BLaER1 (cell line): ENCODE measurements around the gene CRYBA1.

Experiments
- H3K27ac ChIP-seq: shearing (Covaris generic); formaldehyde crosslinking; 2 replicates; pipeline ENCODE4 v1.8.1; 2022
- H3K27me3 ChIP-seq: shearing (Covaris generic); formaldehyde crosslinking; 2 replicates; pipeline ENCODE4 v1.8.1; 2022
- H3K36me3 ChIP-seq: shearing (Covaris generic); formaldehyde crosslinking; 2 replicates; pipeline ENCODE4 v1.8.1; 2022
- H3K4me1 ChIP-seq: shearing (Covaris generic); formaldehyde crosslinking; 2 replicates; pipeline ENCODE4 v1.8.1; 2022
- H3K4me2 ChIP-seq: shearing (Covaris generic); formaldehyde crosslinking; 2 replicates; pipeline ENCODE4 v1.8.1; 2022
- H3K4me3 ChIP-seq: shearing (Covaris generic); formaldehyde crosslinking; 2 replicates; pipeline ENCODE4 v1.8.1; 2022
- H3K9ac ChIP-seq: shearing (Covaris generic); formaldehyde crosslinking; 2 replicates; pipeline ENCODE4 v1.8.1; 2022
- H3K9me3 ChIP-seq: shearing (Covaris generic); formaldehyde crosslinking; 2 replicates; pipeline ENCODE4 v1.8.1; 2022
- H4K20me1 ChIP-seq: shearing (Covaris generic); formaldehyde crosslinking; 2 replicates; pipeline ENCODE4 v1.8.1; 2022
- Cebpa-rat ChIP-seq: shearing (Covaris generic); IDR thresholded peaks from 2 replicates; pipeline ENCODE4 v1.8.1; 2022

Gene CRYBA1

GRCh38 chr17:29293890-29294579 is 47.4 kb downstream of the CRYBA1 start, which contains the start of gene NUFIP2:
Gene NUFIP2, minus strand, starts transcription at chr17:29294148. Its CDS starts 89 bp downstream, at chr17:29294059.
- H3K9ac ChIP-seq, result peak within 1 kb of the TSS; percentile 97
- H3K27ac ChIP-seq, result peak within 1 kb of the TSS; percentile 97
- H3K4me2 ChIP-seq, result peak within 1 kb of the TSS; percentile 86
- H3K27me3 ChIP-seq, result no peaks in the 10 kb centered on the region
- no peaks in the 10 kb centered on the region for H3K9me3 ChIP-seq
- H3K36me3 ChIP-seq, result peaks cover 17% of the 10 kb centered on the region
- H3K4me1 ChIP-seq, result peaks cover 33% of the 10 kb centered on the region
- no peak for TF ChIP-seq Cebpa-rat
- H3K4me3 ChIP-seq, result peak within 1 kb of the TSS; percentile 98
- H4K20me1 ChIP-seq, result peaks cover 40% of the 10 kb centered on the region

DNA sequence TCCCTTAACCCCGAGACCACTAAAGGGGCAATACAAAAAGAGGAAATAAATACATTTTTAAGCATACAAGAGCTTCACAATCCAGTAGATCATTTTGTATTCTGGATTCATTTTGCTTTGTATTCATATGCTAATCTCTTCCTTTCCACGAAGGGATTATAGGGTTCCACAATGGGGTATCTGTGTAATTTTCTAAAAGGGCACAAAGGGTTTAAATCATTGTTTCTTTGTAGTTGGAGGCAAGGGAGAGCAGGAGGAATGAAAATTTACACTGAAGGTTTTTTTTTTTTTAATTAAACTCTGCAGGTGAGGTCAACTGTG is 47.9 kb downstream of the CRYBA1 start:
- H3K9ac ChIP-seq, result peak overlapping the region; percentile 82
- no peaks in the 10 kb centered on the region for H3K27me3 ChIP-seq
- H3K36me3 ChIP-seq, result peaks cover 12% of the 10 kb centered on the region
- peaks cover 35% of the 10 kb centered on the region for H4K20me1 ChIP-seq
- peaks cover 28% of the 10 kb centered on the region for H3K4me1 ChIP-seq
- no peaks in the 10 kb centered on the region for H3K9me3 ChIP-seq
- no peak for TF ChIP-seq Cebpa-rat
- peak overlapping the region; percentile 86 for H3K4me2 ChIP-seq
- peak overlapping the region; percentile 98 for H3K4me3 ChIP-seq
- peak overlapping the region; percentile 89 for H3K27ac ChIP-seq

- Histone ChIP-seq H3K36me3 (peaks cover 3% of the 10 kb centered on the region), H3K9me3 (no peaks in the 10 kb centered on the region), H4K20me1 (peaks cover 26% of the 10 kb centered on the region), H3K4me1 (peaks cover 20% of the 10 kb centered on the region), H3K9ac (no peak overlapping the region), H3K27me3 (no peaks in the 10 kb centered on the region), H3K4me3 (no peak overlapping the region), H3K4me2 (peak overlapping the region; percentile 86), H3K27ac (no peak overlapping the region)
- no peak for TF ChIP-seq Cebpa-rat
These were observed 48.8 kb downstream of the CRYBA1 start for GRCh38 chr17:29295420-29295819.

DNA sequence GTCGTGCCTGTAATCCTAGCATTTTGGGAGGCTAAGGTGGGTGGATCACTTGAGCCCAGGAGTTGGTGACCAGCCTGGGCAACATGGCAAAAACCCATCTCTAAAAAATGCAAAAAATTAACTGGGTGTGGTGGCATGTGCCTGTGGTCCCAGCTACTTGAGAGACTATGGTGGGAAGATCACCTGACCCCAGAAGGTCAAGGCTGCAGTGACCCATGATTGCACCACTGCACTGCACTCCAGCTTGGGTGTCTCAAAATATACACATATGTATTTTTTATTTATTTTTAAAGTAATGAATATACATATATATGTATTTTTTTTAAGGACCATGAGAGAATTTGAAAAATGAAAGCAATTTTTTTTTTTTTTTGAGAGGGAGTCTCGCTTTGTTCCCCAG is 52.4 kb downstream of the CRYBA1 start:
- no peak overlapping the region for H3K9ac ChIP-seq
- no peaks in the 10 kb centered on the region for H3K9me3 ChIP-seq
- no peak overlapping the region for H3K27ac ChIP-seq
- H3K4me2 ChIP-seq, result no peak overlapping the region
- peaks cover 13% of the 10 kb centered on the region for H3K4me1 ChIP-seq
- no peaks in the 10 kb centered on the region for H3K36me3 ChIP-seq
- no peak for TF ChIP-seq Cebpa-rat
- no peaks in the 10 kb centered on the region for H3K27me3 ChIP-seq
- no peak overlapping the region for H3K4me3 ChIP-seq
- no peaks in the 10 kb centered on the region for H4K20me1 ChIP-seq

- H3K9me3 ChIP-seq, result no peaks in the 10 kb centered on the region
- TF ChIP-seq Cebpa-rat, result no peak
- H4K20me1 ChIP-seq, result no peaks in the 10 kb centered on the region
- H3K9ac ChIP-seq, result no peak overlapping the region
- no peak overlapping the region for H3K4me2 ChIP-seq
- no peak overlapping the region for H3K27ac ChIP-seq
- no peak overlapping the region for H3K4me3 ChIP-seq
- H3K36me3 ChIP-seq, result no peaks in the 10 kb centered on the region
- H3K4me1 ChIP-seq, result peaks cover 6% of the 10 kb centered on the region
- no peaks in the 10 kb centered on the region for H3K27me3 ChIP-seq
These were observed 56.7 kb downstream of the CRYBA1 start for GRCh38 chr17:29303386-29303785.
